Fibroblast of skin of back (primary cell): ENCODE data around the gene KRTAP4-11.

Experiments
- DNase-seq: peaks from one replicate; pipeline ENCODE4 v3.0.0-alpha.2; 2013

Gene KRTAP4-11

GRCh38 chr17:41083427-41083826, 34.7 kb downstream of the KRTAP4-11 start:
- peak; percentile 86 for DNase-seq

GRCh38 chr17:41082626-41083025, 35.5 kb downstream of the KRTAP4-11 start:
- no peak for DNase-seq

GRCh38 chr17:41076788-41077187, 41.4 kb downstream of the KRTAP4-11 start:
- DNase-seq, result no peak

GRCh38 chr17:41073676-41074075, 44.5 kb downstream of the KRTAP4-11 start:
- no peak for DNase-seq

- no peak for DNase-seq
Measured at GRCh38 chr17:41071606-41072360, 46.4 kb downstream of the KRTAP4-11 start.

- no peak for DNase-seq
Measured at GRCh38 chr17:41069031-41069430, 49.1 kb downstream of the KRTAP4-11 start.

- peak; percentile 47 for DNase-seq
Measured at GRCh38 chr17:41067281-41067680, 50.9 kb downstream of the KRTAP4-11 start.
